ENCODE results near the gene CCDC33.

Gene CCDC33

DNA sequence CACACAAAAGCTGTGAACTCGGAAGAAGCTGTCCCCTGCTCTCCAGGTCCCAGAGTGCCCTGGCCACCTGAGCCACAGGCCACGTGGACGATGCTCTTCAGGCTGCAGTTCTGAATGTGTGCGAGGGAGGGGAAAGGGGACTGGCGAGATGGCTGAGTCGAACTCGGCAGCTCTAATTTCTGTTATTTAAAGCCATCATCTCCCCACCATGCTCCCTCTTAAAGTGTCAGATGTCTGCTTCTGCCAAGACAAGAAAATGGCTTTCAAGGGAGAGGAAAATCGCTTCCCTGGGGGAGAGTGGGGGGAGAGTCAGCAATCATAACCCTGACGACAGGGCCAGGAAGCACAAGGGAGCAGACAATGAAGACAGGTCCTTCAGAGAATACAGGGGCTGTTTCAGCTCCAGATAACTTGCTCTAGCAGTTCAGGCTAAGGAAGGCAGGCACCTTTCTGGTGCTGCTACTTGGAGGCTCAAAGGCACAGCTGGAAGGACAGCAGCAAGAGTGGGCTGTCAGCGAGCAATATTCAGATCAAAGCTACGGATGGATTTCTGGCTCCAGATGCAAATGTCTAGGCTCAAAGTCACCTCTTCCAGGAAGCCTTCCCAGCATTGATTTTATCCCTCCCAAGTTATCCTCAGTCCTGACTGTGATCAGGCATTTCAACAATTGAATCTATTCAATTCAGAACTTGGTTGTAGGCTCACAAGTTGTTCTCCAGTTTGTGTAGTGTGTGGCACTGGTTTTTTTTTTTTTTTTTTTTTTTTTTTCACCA, 15.5 kb upstream of the CCDC33 start:
- no peak for DNase-seq (ENCODE audit: low read depth)
- TF ChIP-seq, protein P1, sequence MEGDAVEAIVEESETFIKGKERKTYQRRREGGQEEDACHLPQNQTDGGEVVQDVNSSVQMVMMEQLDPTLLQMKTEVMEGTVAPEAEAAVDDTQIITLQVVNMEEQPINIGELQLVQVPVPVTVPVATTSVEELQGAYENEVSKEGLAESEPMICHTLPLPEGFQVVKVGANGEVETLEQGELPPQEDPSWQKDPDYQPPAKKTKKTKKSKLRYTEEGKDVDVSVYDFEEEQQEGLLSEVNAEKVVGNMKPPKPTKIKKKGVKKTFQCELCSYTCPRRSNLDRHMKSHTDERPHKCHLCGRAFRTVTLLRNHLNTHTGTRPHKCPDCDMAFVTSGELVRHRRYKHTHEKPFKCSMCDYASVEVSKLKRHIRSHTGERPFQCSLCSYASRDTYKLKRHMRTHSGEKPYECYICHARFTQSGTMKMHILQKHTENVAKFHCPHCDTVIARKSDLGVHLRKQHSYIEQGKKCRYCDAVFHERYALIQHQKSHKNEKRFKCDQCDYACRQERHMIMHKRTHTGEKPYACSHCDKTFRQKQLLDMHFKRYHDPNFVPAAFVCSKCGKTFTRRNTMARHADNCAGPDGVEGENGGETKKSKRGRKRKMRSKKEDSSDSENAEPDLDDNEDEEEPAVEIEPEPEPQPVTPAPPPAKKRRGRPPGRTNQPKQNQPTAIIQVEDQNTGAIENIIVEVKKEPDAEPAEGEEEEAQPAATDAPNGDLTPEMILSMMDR (IDR thresholded peaks at IDR 0.05; ENCODE audit: control insufficient read depth, insufficient read depth, low read depth, low read length, missing control alignments): no peak
- no peak overlapping the region for H3K4me3 ChIP-seq (ENCODE audit: control insufficient read depth, low read depth, low read length)

DNA sequence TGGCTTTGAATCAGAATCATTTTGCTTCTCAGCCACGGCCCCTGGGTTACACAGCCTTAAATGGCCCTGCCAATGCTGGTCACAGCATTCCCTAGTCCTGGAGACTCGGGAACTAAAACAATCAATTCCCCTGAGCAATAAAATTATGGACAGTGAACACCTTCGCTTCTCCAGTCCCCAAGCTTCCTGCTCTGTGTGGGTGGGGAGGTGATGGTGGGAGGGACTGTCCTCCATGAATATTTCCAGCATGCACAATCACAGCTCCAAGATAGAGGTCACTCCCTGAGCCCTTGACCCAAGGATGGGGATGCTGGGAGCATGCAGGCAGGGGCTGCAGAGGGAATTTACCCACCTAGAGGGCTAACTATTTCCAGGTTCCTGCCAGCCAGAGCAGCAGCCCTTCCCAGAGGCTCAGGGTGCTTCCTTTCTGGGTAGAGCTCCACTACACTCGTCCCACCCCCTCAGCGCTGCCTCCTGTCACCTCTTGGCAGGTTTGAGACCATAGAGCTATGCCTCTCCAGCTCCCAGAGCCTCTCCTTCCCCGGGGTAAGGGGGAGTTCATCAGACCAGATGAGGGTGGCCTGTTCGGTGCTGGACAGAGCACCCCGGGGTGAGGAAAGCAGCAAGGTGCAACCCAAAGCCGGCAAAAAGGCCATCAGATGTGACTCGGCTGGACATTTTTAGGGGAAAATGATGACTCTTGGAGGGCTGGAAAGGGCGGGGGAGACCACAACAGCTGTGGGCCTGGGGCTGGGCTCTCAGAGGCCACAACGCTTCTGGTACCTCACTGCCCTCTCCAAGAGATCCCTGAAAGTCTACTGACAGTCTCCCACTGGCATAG, 14.5 kb upstream of the CCDC33 start:
- H3K4me3 ChIP-seq (ENCODE audit: control insufficient read depth, low read depth, low read length): no peak overlapping the region
- DNase-seq (ENCODE audit: low read depth): no peak
- TF ChIP-seq, protein P1 (IDR thresholded peaks at IDR 0.05; ENCODE audit: control insufficient read depth, insufficient read depth, low read depth, low read length, missing control alignments): no peak

DNA sequence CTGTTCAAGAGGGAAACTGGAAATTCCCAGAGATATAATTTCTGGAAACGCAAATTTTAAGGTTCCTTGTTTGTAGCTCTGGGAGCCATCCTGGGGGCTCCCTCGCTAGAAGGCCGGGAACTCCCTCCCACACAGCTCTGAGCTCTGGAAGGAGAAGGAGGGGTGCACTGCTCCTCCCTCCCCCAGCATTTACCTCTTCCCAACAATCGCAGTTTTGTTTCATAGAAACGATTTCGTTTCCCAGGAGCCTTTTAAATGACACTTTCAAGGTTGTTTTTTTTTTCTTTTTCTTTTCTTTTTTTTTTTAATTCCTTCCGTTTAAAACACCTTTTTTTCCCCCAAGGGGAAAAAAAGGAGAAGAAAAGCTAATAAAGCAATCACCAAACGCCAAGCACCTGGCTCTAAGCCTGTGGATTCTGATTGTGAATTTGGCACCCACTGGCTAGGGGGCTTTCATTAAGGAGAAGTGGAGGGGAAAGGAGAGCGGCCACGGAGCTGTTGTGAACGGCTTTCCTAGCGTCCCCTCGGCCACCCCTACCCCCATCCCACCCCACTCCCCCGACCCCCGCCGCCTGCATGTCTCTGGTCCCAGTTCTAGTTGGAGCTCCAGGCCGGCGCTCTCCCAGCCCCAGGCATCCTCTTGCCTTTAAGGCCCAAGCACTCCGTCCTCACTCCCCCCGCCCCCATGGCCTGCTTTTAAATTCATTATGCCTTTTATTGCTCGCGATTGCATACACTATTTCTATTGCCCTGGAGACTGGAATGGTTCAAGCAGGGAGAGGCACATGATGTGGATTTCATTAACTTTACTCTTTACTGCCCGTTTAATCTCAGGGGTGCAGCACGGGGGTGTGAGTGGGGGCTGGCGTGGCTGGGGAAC, 13.6 kb upstream of the CCDC33 start:
- no peak overlapping the region for H3K4me3 ChIP-seq (ENCODE audit: control insufficient read depth, low read depth, low read length)
- TF ChIP-seq, protein P1 (IDR thresholded peaks at IDR 0.05; ENCODE audit: control insufficient read depth, insufficient read depth, low read depth, low read length, missing control alignments): no peak
- DNase-seq (ENCODE audit: low read depth): no peak

DNA sequence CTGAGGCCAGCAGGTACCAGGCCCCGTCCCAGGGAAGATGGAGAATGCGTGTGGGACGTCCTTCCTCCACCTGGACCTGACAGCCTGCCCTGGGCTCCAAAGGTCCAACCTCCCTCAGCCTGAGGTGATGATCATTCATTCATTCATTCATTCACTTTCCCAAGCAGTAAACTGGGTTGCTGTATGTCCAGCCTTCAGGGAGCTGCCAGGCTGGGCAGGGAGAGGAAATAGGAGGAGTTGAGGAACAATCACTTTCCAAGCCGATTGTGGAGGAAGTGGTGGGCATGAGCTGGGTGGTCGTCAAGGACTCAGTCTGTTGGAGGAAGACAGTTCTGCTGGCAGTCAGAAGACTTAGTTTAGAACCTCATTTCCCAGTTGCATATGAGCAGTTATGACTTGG, 10.2 kb upstream of the CCDC33 start:
- TF ChIP-seq, protein P1 (IDR thresholded peaks at IDR 0.05; ENCODE audit: control insufficient read depth, insufficient read depth, low read depth, low read length, missing control alignments): no peak
- no peak overlapping the region for H3K4me3 ChIP-seq (ENCODE audit: control insufficient read depth, low read depth, low read length)
- DNase-seq (ENCODE audit: low read depth): no peak

DNA sequence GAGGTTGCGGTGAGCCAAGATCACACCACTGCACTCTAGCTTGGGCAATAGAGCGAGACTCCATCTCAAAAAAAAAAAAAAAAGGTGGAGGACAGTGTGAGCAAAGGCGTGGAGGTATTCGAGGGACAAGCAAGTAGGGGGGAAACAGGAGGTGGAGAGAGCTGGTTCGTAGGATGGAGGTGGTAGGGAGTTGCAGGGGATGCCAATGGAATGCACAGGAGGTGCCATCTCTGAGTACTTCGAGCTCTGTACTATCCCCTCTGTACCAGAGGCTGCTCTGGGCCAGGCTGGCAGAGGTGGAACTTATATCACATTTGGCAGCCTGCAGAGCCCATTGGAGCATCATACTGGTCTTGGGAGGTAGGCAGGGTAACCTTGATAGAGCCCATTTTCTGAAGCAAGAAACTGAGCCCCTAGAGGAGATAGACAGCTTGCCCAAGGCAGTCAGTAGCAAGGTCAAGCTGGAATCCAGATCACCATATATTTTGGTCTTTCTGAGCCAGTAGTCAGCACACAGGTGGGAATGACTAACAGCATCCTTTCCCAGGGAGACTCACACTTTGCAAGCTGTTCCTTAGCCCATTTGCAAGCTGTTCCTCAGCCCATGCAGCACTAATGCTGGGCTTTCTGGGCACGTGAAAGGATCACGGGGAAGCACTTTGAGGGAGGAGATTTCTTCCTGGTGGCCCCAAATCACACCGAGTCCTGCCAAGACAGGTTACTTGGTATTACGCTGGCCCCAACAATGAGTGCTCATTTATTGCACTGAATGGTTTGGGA, 9.2 kb upstream of the CCDC33 start:
- TF ChIP-seq, protein P1 (IDR thresholded peaks at IDR 0.05; ENCODE audit: control insufficient read depth, insufficient read depth, low read depth, low read length, missing control alignments): no peak
- no peak overlapping the region for H3K4me3 ChIP-seq (ENCODE audit: control insufficient read depth, low read depth, low read length)
- DNase-seq (ENCODE audit: low read depth): no peak
